IPS DF 4.7 (cell line): ENCODE measurements around the gene DENND5B.
"Not testable (repeated sequence)": the region's sequence is repeated elsewhere in the genome, so short reads cannot be mapped to it uniquely, and the experiment has no call there.

Source experiments
- DNase-seq: peaks from one replicate; pipeline ENCODE4 v3.0.0-alpha.2; 2013; ENCODE audit warnings: low spot score; ENCODE audit errors: extremely low read depth

The DENND5B gene

GRCh38 chr12:31557707-31558106 is 33.2 kb downstream of the DENND5B start:
- DNase-seq: no peak

- DNase-seq: not testable (repeated sequence)
Observed at GRCh38 chr12:31555466-31555865, 35.5 kb downstream of the DENND5B start.

- DNase-seq: not testable (repeated sequence)
Observed at GRCh38 chr12:31550590-31550989, 40.3 kb downstream of the DENND5B start.

DNA sequence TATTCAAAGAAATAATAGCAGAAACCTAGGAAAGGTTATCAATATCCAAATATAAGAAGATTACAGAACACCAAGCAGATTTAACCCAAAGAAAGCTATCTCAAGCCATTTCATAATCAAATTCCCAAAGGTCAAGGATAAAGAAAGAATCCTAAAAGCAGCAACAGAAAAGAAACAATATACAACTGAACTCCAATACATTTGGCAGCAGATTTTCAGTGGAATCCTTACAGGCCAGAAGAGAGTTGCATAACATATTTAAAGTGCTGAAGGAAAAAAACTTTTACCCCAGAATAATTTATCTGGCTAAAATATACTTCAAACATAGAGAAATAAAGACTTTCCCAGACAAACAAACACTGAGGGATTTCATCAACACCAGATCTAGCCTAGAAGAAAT is 54.3 kb downstream of the DENND5B start:
- no peak for DNase-seq

- DNase-seq: no peak
Observed at GRCh38 chr12:31533470-31533869, 57.5 kb downstream of the DENND5B start.

GRCh38 chr12:31531893-31532292 is 59.0 kb downstream of the DENND5B start:
- no peak for DNase-seq

- no peak for DNase-seq
Observed at GRCh38 chr12:31528095-31528494, 62.8 kb downstream of the DENND5B start.

DNA sequence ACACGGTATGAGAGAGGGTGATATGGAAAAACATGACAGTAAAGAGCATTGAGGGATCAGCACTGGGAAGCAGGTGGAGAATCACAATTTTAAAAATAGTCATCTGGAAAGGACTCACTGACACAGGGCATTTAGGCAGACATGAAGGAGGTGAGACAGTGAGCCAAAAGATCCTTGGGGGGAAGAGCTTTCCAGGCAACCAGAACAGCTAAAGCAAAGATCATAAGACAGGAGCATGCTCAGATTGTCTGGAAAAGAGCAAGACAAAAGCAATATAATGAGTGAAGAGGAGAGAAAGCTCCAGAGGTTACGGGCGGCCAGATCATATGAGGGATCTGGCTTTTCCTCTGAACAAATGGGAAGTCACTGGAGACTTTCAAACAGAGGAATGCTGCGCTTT is 63.9 kb downstream of the DENND5B start:
- DNase-seq: no peak

GRCh38 chr12:31526158-31526546 is 64.8 kb downstream of the DENND5B start:
- DNase-seq: no peak

GRCh38 chr12:31525496-31526157 is 65.3 kb downstream of the DENND5B start:
- DNase-seq: no peak

- no peak for DNase-seq
Observed at GRCh38 chr12:31524791-31525495, 66.0 kb downstream of the DENND5B start.

DNA sequence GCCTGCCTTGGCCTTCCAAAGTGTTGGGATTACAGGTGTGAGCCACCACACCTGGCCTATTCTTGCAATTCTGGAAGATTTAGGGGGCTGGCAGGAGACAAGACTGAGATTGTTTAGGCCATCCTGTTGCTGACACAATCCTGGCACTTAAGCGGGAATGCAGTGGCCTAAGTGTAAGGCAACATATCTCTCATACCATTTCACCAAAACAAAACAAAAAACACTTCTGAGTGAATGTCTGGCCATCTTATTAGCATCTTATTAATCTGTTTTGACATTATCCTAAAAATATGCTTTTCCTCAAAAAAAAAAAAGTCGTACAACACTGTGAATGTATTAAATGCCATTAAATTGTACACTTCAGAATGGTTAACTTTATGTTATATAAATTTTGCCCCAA is 67.6 kb downstream of the DENND5B start:
- no peak for DNase-seq

DNA sequence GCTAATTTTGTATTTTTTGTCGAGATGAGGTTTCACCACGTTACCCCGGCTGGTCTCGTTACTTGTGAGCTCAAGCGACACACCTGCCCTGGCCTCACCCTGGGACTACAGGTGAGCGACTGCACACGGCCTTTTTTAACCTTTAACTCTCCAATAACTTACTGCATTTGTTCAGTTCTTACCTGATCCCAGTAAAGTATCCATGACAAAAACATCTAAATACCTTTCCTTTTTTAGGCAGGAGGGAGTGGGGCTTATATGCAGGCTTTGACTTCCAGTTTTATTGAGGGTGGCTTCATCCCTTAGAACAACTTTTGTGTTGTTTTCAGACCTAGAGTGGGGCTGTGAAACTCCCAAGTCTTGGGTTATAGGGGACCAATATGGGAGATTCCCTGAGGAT is 68.3 kb downstream of the DENND5B start:
- no peak for DNase-seq

DNA sequence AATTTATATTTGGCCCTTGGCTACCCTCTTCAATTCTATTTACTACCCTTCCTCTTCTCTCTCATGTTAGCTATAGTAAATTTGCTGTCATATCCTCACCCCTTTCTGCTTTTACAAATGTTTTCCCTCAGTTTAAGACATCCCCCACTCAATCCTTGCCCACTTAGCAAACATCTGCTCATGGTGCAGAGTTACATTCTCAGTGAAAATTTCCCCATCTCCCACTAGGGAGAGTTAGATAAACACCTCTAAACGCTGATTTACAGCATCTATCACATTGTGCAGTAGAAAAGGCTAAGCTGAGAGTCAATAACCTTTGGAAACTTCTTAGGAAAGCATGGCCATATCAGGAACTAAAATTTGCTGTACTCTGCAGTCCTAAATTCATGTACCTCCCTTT is 69.0 kb downstream of the DENND5B start:
- DNase-seq: no peak

DNA sequence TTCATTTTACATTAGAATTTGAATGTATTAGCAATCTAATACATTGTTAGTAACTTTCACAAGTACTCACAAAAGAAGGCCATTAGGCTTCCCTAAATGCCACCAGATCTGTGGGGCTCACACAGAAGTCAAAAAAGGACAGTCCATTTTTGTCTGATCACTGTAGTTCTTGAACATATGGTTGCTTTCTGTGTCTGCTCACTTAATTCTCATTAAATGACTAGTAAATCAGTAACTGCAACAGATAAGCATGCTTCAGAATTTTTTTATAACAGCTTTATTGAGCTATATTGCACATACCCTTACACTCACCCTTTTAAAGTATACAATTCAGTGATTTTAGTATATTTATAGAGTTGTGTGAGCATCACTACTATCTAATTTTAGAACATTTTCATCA is 71.4 kb downstream of the DENND5B start:
- no peak for DNase-seq

DNA sequence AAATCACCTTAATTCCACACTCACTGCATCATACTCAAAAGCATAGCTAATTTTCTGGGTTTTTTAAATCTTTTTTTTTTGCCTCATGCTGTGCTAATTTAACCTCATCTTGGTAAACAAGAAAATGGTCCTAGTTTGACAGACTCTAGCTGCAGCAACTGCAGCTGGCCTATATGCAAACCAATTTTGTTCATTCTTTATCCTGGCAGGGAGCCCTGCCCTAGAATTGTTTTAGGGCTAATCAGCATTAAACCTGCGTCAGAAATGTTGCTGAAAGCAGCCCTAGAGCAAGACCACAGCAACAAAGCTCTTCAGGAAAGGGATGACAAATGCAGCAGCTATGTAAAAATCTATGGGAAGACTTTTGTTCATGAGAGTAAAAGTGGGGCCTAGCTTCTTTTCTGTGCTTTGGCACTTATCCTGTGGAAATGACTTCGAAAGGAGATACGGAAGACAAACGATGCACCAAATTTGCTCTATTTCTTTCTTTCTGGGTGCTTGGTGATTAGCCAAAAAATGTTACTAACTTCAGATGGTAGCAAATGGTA is 72.2 kb downstream of the DENND5B start:
- DNase-seq: peak; percentile 62

GRCh38 chr12:31517994-31518393 is 72.9 kb downstream of the DENND5B start:
- DNase-seq: no peak

GRCh38 chr12:31516702-31517101 is 74.2 kb downstream of the DENND5B start:
- DNase-seq: no peak

DNA sequence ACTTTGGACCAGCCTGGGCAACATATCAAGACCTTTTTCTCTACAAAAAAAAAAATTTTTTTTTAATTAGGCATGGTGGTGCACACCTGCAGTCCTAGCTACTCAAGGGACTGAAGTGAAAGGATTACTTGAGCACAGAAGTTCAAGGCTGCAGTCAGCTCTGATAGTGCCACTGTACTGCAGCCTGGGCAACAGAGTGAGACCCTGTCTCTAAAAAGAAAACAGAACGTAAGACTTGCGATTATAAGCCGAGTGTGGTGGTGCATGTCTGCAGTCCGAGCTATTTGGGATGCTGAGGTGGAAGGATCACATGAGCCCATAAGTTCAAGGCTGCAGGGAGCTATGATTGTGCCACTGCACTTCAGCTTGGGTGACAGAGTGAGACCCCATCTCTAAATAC is 76.0 kb downstream of the DENND5B start:
- no peak for DNase-seq

- DNase-seq: no peak
Observed at GRCh38 chr12:31510034-31510433, 80.9 kb downstream of the DENND5B start.

GRCh38 chr12:31508436-31509150 is 82.3 kb downstream of the DENND5B start:
- DNase-seq: no peak

DNA sequence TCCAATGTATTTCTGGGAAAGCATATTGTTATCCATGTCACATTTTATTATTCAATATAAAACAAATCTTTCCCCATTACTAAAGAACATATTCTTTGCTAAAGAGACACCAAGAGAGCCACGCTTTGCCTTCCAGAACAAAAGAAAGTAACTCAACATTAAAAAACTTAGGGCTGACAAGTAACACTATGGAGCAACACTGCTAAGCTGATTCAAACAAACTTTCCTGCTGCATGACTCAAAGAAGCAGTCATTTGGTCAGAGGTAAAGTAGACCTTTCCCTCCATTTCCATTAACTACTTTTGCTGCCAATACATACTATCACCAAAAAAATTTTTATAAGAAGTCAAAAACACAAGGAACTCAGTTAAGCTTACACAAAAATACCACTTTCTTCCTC is 83.0 kb downstream of the DENND5B start:
- DNase-seq: no peak
